GM19099 (cell line): ENCODE results near the gene AGPAT2.

Source experiments
- POLR2A ChIP-seq: IDR thresholded peaks from 3 replicates; pipeline ENCODE4 v1.6.1; 2011; ENCODE audit warnings: low read depth; ENCODE audit not compliant: insufficient read length; ENCODE audit errors: extremely low read depth

The AGPAT2 gene

GRCh38 chr9:136686794-136687711, at the start of gene AGPAT2:
Gene AGPAT2, minus strand, starts transcription at chr9:136687457. Its CDS starts 100 bp downstream, at chr9:136687357.
- TF ChIP-seq POLR2A: peak; percentile 63

GRCh38 chr9:136735812-136736480, 48.7 kb upstream of the AGPAT2 start:
- no peak for TF ChIP-seq POLR2A

GRCh38 chr9:136734837-136735496, 47.7 kb upstream of the AGPAT2 start:
- no peak for TF ChIP-seq POLR2A

- no peak for TF ChIP-seq POLR2A
These were observed 46.4 kb upstream of the AGPAT2 start for GRCh38 chr9:136733611-136734010.

- no peak for TF ChIP-seq POLR2A
These were observed 45.4 kb upstream of the AGPAT2 start for GRCh38 chr9:136732444-136733178.

GRCh38 chr9:136729926-136730325, 42.7 kb upstream of the AGPAT2 start:
- TF ChIP-seq POLR2A: no peak

GRCh38 chr9:136729144-136729543, 41.9 kb upstream of the AGPAT2 start:
- TF ChIP-seq POLR2A: no peak

- no peak for TF ChIP-seq POLR2A
These were observed 41.4 kb upstream of the AGPAT2 start for GRCh38 chr9:136728548-136729123.

- TF ChIP-seq POLR2A: peak; percentile 100
These were observed 40.9 kb upstream of the AGPAT2 start for GRCh38 chr9:136728080-136728547.

GRCh38 chr9:136726631-136727191, 39.5 kb upstream of the AGPAT2 start:
- TF ChIP-seq POLR2A: no peak

GRCh38 chr9:136726118-136726517, 38.9 kb upstream of the AGPAT2 start:
- no peak for TF ChIP-seq POLR2A

GRCh38 chr9:136725612-136726011, 38.4 kb upstream of the AGPAT2 start:
- TF ChIP-seq POLR2A: no peak

GRCh38 chr9:136724772-136725171, 37.5 kb upstream of the AGPAT2 start:
- TF ChIP-seq POLR2A: no peak

GRCh38 chr9:136723989-136724388, 36.7 kb upstream of the AGPAT2 start:
- TF ChIP-seq POLR2A: peak; percentile 1
